B cell (primary cell): ENCODE results near the gene ADAMTSL2. TPM values are rescaled to one million over a fixed set of nuclear protein-coding genes. Genes with fewer than 3 reads are reported as not detected.

Experiments used
- ATAC-seq: fragments of 200-7000 bp; cut with Tn5 transposase; one replicate; pipeline ENCODE4 v1.10.0; 2021; ENCODE audit warnings: low read depth, mild to moderate bottlenecking, moderate number of reproducible peaks, moderate library complexity
- CTCF ChIA-PET: fragments of 350-600 bp; sonication (Branson Sonifier 250); formaldehyde crosslinking; loops from one replicate; lab custom pipeline; 2021; ENCODE audit warnings: antibody characterized with exemption, inconsistent platforms; lab: Charles Lee
- POLR2A ChIA-PET: fragments of 350-600 bp; sonication (Branson Sonifier 250); formaldehyde crosslinking; loops from one replicate; lab custom pipeline; 2021; ENCODE audit warnings: antibody characterized with exemption; lab: Charles Lee
- DNase-seq: peaks from one replicate; pipeline ENCODE4 v3.0.0; 2013
- H2AFZ ChIP-seq: 2 replicates; pipeline ENCODE4 v1.6.1; 2012; ENCODE audit warnings: mild to moderate bottlenecking, low read depth, low read length; ENCODE audit not compliant: insufficient read depth, poor library complexity, severe bottlenecking
- H3K27ac ChIP-seq, 2 donors: 1 replicate in 1 of 2; 2 replicates in 1 of 2; pipeline ENCODE4 v1.5.1; 2012 to 2013; ENCODE audit warnings: low read length in 2 of 2, mild to moderate bottlenecking in 2 of 2, moderate library complexity in 1 of 2
- H3K27me3 ChIP-seq, 4 experiments: fragments of 200-600 bp in 1 of 4; sonication (generic) in 1 of 4; replicated peaks in 1 of 4; 1 replicate in 2 of 4; 2 replicates in 2 of 4; pipeline versions ENCODE4 v1.6.1 to v1.7.0; 2013 to 2016; ENCODE audit warnings: low read length in 3 of 4, mild to moderate bottlenecking in 2 of 4, mixed read lengths in 1 of 4, moderate library complexity in 1 of 4; ENCODE audit not compliant: insufficient read depth in 4 of 4, control insufficient read depth in 3 of 4; ENCODE audit errors: control extremely low read depth in 1 of 4
- H3K36me3 ChIP-seq, 2 experiments: replicated peaks in 1 of 2; 1 replicate in 1 of 2; 2 replicates in 1 of 2; pipeline versions ENCODE4 v1.6.1 to v1.7.1; 2013; ENCODE audit warnings: low read length in 1 of 2; ENCODE audit not compliant: insufficient read depth in 2 of 2, control insufficient read depth in 1 of 2; ENCODE audit errors: control extremely low read depth in 1 of 2, extremely low read depth in 1 of 2
- H3K4me1 ChIP-seq, 2 donors: fragments of 200-600 bp in 1 of 2; sonication (generic) in 1 of 2; 1 replicate in 1 of 2; 2 replicates in 1 of 2; pipeline versions ENCODE4 v1.5.1 to v1.6.1; 2013 to 2017; ENCODE audit warnings: low read length in 2 of 2; ENCODE audit not compliant: control insufficient read depth in 2 of 2, insufficient read depth in 2 of 2
- H3K4me2 ChIP-seq: replicated peaks from 2 replicates; pipeline ENCODE3; 2012; ENCODE audit warnings: mild to moderate bottlenecking, low read depth, low read length; ENCODE audit not compliant: poor library complexity, severe bottlenecking
- H3K4me3 ChIP-seq, 5 experiments: fragments of 200-600 bp in 1 of 5; sonication (generic) in 1 of 5; 1 replicate in 3 of 5; 2 replicates in 2 of 5; pipeline versions ENCODE4 v1.5.1 to v1.7.0; 2011 to 2016; ENCODE audit warnings: low read length in 4 of 5, mild to moderate bottlenecking in 4 of 5, low read depth in 2 of 5, control low read depth in 1 of 5, moderate library complexity in 1 of 5; ENCODE audit not compliant: insufficient read depth in 1 of 5; ENCODE audit errors: control extremely low read depth in 1 of 5, extremely low read depth in 1 of 5
- H3K79me2 ChIP-seq: fragments of 200-600 bp; sonication (generic); one replicate; pipeline ENCODE4 v1.6.0; 2016; ENCODE audit warnings: low read length; ENCODE audit not compliant: control insufficient read depth, insufficient read depth
- H3K9ac ChIP-seq: fragments of 200-600 bp; sonication (generic); 2 replicates; pipeline ENCODE4 v1.6.1; 2017; ENCODE audit warnings: mild to moderate bottlenecking, low read length, moderate library complexity
- H3K9me3 ChIP-seq, 3 donors: one replicate each; pipeline versions ENCODE4 v1.6.1 to v1.7.1; 2013; ENCODE audit warnings: low read length in 2 of 3; ENCODE audit not compliant: control insufficient read depth in 2 of 3, insufficient read depth in 1 of 3; ENCODE audit errors: control extremely low read depth in 1 of 3
- H4K20me1 ChIP-seq: 2 replicates; pipeline ENCODE4 v1.6.0; 2012; ENCODE audit warnings: mild to moderate bottlenecking, low read length; ENCODE audit not compliant: insufficient read depth, control insufficient read depth, poor library complexity, severe bottlenecking
- H3K27ac Mint-ChIP-seq: one replicate; pipeline ENCODE4 v1.8.0; 2021; ENCODE audit warnings: mixed read lengths
- H3K27me3 Mint-ChIP-seq: one replicate; pipeline ENCODE4 v1.8.0; 2021; ENCODE audit warnings: mixed read lengths
- H3K4me1 Mint-ChIP-seq: one replicate; pipeline ENCODE4 v1.8.0; 2021; ENCODE audit warnings: mixed read lengths
- H3K4me3 Mint-ChIP-seq: one replicate; pipeline ENCODE4 v1.8.0; 2021; ENCODE audit warnings: mixed read lengths
- H3K9me3 Mint-ChIP-seq: one replicate; pipeline ENCODE4 v1.8.0; 2022; ENCODE audit warnings: mixed read lengths; ENCODE audit not compliant: insufficient read depth
- EZH2 ChIP-seq: IDR thresholded peaks from 2 replicates; pipeline ENCODE4 v1.6.1; 2012; ENCODE audit warnings: borderline replicate concordance, low read depth, mild to moderate bottlenecking, moderate library complexity, low read length; ENCODE audit not compliant: insufficient read depth, poor library complexity, severe bottlenecking
- WGBS: methylation state at CpG from one replicate; pipeline ENCODE4 v1.1.5; 2013; ENCODE audit warnings: missing lambda C conversion rate; ENCODE audit not compliant: insufficient coverage; 5-methylcytosine and 5-hydroxymethylcytosine counted together
- intact Hi-C: fragments of 100-400 bp; cut with micrococcal nuclease; formaldehyde crosslinking; loops from one replicate; pipeline ENCODE4 v1.10.0; 2022
- polyA plus RNA-seq: library from polyadenylated mRNA; depleted of rRNA; stranded (reverse); fragments of >200 nt; gene quantifications from 2 replicates; pipeline ENCODE4 v1.2.3, GENCODE V29; 2012
- total RNA-seq, 2 donors: library from RNA; stranded (reverse); fragments of 120-200 nt in 1 of 2; gene quantifications; 1 replicate in 1 of 2; 2 replicates in 1 of 2; pipeline versions ENCODE4 v1.2.3 to v1.2.4, GENCODE V29; 2013 to 2022
- TF ChIP-seq, protein P1 (sequence below): fragments of 200-600 bp; IDR thresholded peaks from one replicate; pipeline ENCODE4 v1.8.0; 2022; ENCODE audit warnings: antibody characterized with exemption, mild to moderate bottlenecking

Gene ADAMTSL2
- total and polyA plus RNA-seq, 2 donors (not counting 1 experiment from before 2014, with no cell fraction given): 0.03 TPM; not detected in 1

DNA sequence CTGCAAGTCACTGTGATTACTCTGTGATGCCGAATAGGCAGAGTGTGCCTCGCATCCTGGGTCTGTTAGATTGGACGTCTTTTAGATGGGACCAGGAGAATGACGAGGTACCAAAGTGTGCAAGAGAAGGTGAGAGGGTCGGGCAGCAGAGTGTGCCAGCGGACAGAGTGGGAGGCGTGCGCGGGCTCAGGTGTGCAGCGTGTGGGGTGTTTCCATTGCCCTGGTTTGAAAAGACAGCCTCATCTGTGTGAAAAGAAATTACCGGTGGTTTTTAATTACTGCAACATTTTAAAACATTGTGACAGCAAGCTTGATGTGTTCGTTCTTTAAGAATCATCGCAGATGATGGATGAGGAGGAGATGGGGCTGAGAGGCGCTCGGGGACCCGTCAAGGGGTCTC lies 78.9 kb downstream of the ADAMTSL2 start:
- Mint-ChIP-seq H3K9me3 (no peaks in the 10 kb centered on the region), H3K27me3 (peaks cover 33% of the 10 kb centered on the region), H3K27ac (no peak overlapping the region), H3K4me1 (no peaks in the 10 kb centered on the region), H3K4me3 (no peak overlapping the region)
- intact Hi-C loops: no loop called here
- H3K4me1 ChIP-seq: no peaks in the 10 kb centered on the region
- H3K27me3 ChIP-seq: peaks cover 0 to 33% (median 8%) of the 10 kb centered on the region in 4 experiments
- H2AFZ ChIP-seq: no peak overlapping the region
- no peak overlapping the region for H3K4me2 ChIP-seq
- no peak overlapping the region for H3K9ac ChIP-seq
- TF ChIP-seq EZH2: no peak
- TF ChIP-seq, protein P1, sequence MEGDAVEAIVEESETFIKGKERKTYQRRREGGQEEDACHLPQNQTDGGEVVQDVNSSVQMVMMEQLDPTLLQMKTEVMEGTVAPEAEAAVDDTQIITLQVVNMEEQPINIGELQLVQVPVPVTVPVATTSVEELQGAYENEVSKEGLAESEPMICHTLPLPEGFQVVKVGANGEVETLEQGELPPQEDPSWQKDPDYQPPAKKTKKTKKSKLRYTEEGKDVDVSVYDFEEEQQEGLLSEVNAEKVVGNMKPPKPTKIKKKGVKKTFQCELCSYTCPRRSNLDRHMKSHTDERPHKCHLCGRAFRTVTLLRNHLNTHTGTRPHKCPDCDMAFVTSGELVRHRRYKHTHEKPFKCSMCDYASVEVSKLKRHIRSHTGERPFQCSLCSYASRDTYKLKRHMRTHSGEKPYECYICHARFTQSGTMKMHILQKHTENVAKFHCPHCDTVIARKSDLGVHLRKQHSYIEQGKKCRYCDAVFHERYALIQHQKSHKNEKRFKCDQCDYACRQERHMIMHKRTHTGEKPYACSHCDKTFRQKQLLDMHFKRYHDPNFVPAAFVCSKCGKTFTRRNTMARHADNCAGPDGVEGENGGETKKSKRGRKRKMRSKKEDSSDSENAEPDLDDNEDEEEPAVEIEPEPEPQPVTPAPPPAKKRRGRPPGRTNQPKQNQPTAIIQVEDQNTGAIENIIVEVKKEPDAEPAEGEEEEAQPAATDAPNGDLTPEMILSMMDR: no peak
- ChIA-PET POLR2A (no interaction called here), CTCF (no interaction called here)
- H4K20me1 ChIP-seq: no peaks in the 10 kb centered on the region
- H3K36me3 ChIP-seq: no peaks in the 10 kb centered on the region
- DNase-seq (no peak), ATAC-seq (no peak)
- H3K4me3 ChIP-seq: no peak overlapping the region
- H3K9me3 ChIP-seq: peaks cover 0 to 3% (median 0%) of the 10 kb centered on the region in 3 donors
- H3K79me2 ChIP-seq: no peaks in the 10 kb centered on the region
- no peak overlapping the region for H3K27ac ChIP-seq
- 84% methylated on average over 13 of the region's 16 CpGs for WGBS

DNA sequence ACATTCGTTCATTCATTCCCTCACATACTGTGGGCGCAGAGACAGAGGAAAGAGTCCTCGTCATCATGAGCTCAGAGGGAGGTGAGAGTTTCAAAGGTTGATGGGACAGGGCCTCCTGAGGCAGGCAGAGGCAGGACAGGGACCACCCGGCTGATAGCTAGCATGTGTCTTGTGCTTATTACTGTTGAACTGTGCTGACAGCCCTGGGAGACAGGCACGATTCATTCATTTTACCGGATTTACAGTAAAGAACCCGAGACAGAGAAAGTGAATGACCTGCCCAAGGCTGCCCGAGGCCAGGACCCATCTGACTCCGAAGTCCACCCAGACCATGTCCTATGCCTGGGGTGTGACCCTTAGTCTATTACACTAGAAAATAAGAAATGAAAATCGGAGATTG lies 79.6 kb downstream of the ADAMTSL2 start:
- no peak overlapping the region for H3K4me3 Mint-ChIP-seq
- Histone ChIP-seq H3K27me3 (peaks cover 0 to 29% (median 8%) of the 10 kb centered on the region in 4 experiments), H3K9ac (no peak overlapping the region), H3K79me2 (no peaks in the 10 kb centered on the region), H3K4me2 (no peak overlapping the region), H2AFZ (no peak overlapping the region), H4K20me1 (no peaks in the 10 kb centered on the region), H3K4me1 (no peaks in the 10 kb centered on the region), H3K27ac (no peak overlapping the region), H3K36me3 (no peaks in the 10 kb centered on the region), H3K9me3 (peaks cover 0 to 3% (median 0%) of the 10 kb centered on the region in 3 donors), H3K4me3 (no peak overlapping the region)
- H3K4me1 Mint-ChIP-seq: no peaks in the 10 kb centered on the region
- peaks cover 36% of the 10 kb centered on the region for H3K27me3 Mint-ChIP-seq
- H3K27ac Mint-ChIP-seq: no peak overlapping the region
- POLR2A ChIA-PET: no interaction called here
- DNase-seq (no peak), ATAC-seq (no peak)
- no peak for TF ChIP-seq EZH2
- TF ChIP-seq, protein P1: no peak
- H3K9me3 Mint-ChIP-seq: no peaks in the 10 kb centered on the region
- 79% methylated on average over 7 of the region's 10 CpGs for WGBS
- CTCF ChIA-PET: no interaction called here
- intact Hi-C loops: no loop called here
